CD4-positive, alpha-beta T cell (primary cell): ENCODE data around the gene KLHL11. TPM values are rescaled to one million over a fixed set of nuclear protein-coding genes. Genes with fewer than 3 reads are reported as not detected.

Experiments used
- ATAC-seq: fragments of 200-7000 bp; cut with Tn5 transposase; one replicate; pipeline ENCODE4 v1.10.0; 2022; ENCODE audit warnings: mild to moderate bottlenecking; ENCODE audit not compliant: poor library complexity
- CTCF ChIA-PET: fragments of 350-600 bp; sonication (Branson Sonifier 250); formaldehyde crosslinking; loops from one replicate; lab custom pipeline; 2021; ENCODE audit warnings: antibody characterized with exemption, inconsistent platforms; lab: Charles Lee
- POLR2A ChIA-PET: fragments of 350-600 bp; sonication (Branson Sonifier 250); formaldehyde crosslinking; loops from one replicate; lab custom pipeline; 2021; ENCODE audit warnings: antibody characterized with exemption, inconsistent platforms; lab: Charles Lee
- DNase-seq, 14 experiments: peaks; one replicate each; pipeline ENCODE4 v3.0.0-alpha.2; 2013 to 2020; ENCODE audit warnings: mixed read lengths in 2 of 14
- H3K27ac ChIP-seq, 2 donors: one replicate each; pipeline versions ENCODE4 v1.5.1 to v1.7.0; 2013; ENCODE audit warnings: low read length in 2 of 2, low read depth in 1 of 2, mild to moderate bottlenecking in 1 of 2
- H3K27me3 ChIP-seq, 2 experiments: 1 replicate in 1 of 2; 2 replicates in 1 of 2; pipeline versions ENCODE4 v1.6.1 to v1.7.0; 2013; ENCODE audit warnings: low read length in 2 of 2, control low read depth in 1 of 2, mild to moderate bottlenecking in 1 of 2, moderate library complexity in 1 of 2; ENCODE audit not compliant: insufficient read depth in 2 of 2, control insufficient read depth in 1 of 2
- H3K36me3 ChIP-seq: one replicate; pipeline ENCODE4 v1.6.1; 2013; ENCODE audit warnings: low read length, control low read depth; ENCODE audit not compliant: insufficient read depth
- H3K4me1 ChIP-seq: one replicate; pipeline ENCODE4 v1.6.1; 2013; ENCODE audit warnings: low read length, control low read depth; ENCODE audit not compliant: insufficient read depth
- H3K4me3 ChIP-seq: one replicate; pipeline ENCODE4 v1.5.1; 2013; ENCODE audit warnings: mild to moderate bottlenecking, low read length, moderate library complexity
- H3K9me3 ChIP-seq, 2 experiments: 1 replicate in 1 of 2; 2 replicates in 1 of 2; pipeline versions ENCODE4 v1.6.1 to v1.7.0; 2013; ENCODE audit warnings: low read length in 2 of 2, mild to moderate bottlenecking in 2 of 2, control low read depth in 1 of 2, moderate library complexity in 1 of 2; ENCODE audit not compliant: control insufficient read depth in 1 of 2, insufficient read depth in 1 of 2
- H3K27ac Mint-ChIP-seq: one replicate; pipeline ENCODE4 v1.8.0; 2020; ENCODE audit warnings: mixed read lengths
- H3K27me3 Mint-ChIP-seq: one replicate; pipeline ENCODE4 v1.8.0; 2021; ENCODE audit warnings: mixed read lengths
- H3K36me3 Mint-ChIP-seq: one replicate; pipeline ENCODE4 v1.8.0; 2021; ENCODE audit warnings: low read depth, mixed read lengths
- H3K4me1 Mint-ChIP-seq: one replicate; pipeline ENCODE4 v1.8.0; 2021; ENCODE audit warnings: low read depth, mixed read lengths
- H3K4me3 Mint-ChIP-seq: one replicate; pipeline ENCODE4 v1.8.0; 2020; ENCODE audit warnings: mild to moderate bottlenecking, mixed read lengths
- H3K9me3 Mint-ChIP-seq: one replicate; pipeline ENCODE4 v1.8.0; 2020; ENCODE audit warnings: mixed read lengths
- intact Hi-C, 2 experiments: fragments of 100-400 bp; cut with DNase I in 1 of 2; cut with micrococcal nuclease in 1 of 2; formaldehyde crosslinking; loops; one replicate each; pipeline versions ENCODE4 v1.15.1 to v1.9.0; 2023 to 2025; cut with DNase I, micrococcal nuclease
- total RNA-seq, 174 experiments: library from RNA in 2 of 174; stranded (reverse) in 2 of 174; gene quantifications; one replicate each; pipeline ENCODE4 v1.2.3 and lab custom pipeline; 2021 to 2026
- TF ChIP-seq, protein P1 (sequence below): fragments of 200-600 bp; IDR thresholded peaks from one replicate; pipeline ENCODE4 v1.8.0; 2022; ENCODE audit warnings: antibody characterized with exemption, mild to moderate bottlenecking

The KLHL11 gene
- total RNA-seq, 2 experiments from 2014 or later: 32.9 to 34.0 TPM

DNA sequence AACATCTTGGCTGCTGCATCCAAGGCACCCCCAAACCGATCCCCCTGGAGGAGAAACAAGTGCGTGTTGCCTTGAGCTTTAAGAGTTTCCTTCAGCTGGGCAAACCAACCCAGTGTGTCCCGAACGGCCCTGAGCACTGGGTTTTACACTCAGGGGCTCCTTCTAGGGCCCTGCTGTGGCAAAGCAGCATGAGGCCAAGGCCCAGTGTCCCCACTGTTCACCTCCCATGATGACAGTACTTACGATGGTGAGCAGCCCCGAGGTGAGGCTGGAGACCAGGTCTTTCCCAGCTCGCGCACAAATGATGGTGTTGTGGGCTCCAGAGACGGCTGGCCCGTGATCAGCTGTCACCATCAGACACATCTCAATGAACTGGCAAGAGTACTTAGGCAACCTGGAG lies 6.6 kb upstream of the KLHL11 start:
- TF ChIP-seq, protein P1, sequence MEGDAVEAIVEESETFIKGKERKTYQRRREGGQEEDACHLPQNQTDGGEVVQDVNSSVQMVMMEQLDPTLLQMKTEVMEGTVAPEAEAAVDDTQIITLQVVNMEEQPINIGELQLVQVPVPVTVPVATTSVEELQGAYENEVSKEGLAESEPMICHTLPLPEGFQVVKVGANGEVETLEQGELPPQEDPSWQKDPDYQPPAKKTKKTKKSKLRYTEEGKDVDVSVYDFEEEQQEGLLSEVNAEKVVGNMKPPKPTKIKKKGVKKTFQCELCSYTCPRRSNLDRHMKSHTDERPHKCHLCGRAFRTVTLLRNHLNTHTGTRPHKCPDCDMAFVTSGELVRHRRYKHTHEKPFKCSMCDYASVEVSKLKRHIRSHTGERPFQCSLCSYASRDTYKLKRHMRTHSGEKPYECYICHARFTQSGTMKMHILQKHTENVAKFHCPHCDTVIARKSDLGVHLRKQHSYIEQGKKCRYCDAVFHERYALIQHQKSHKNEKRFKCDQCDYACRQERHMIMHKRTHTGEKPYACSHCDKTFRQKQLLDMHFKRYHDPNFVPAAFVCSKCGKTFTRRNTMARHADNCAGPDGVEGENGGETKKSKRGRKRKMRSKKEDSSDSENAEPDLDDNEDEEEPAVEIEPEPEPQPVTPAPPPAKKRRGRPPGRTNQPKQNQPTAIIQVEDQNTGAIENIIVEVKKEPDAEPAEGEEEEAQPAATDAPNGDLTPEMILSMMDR: no peak
- Histone ChIP-seq H3K27me3 (no peaks in the 10 kb centered on the region), H3K4me3 (no peak overlapping the region), H3K36me3 (peaks cover 58% of the 10 kb centered on the region), H3K27ac (no peak overlapping the region), H3K4me1 (no peaks in the 10 kb centered on the region), H3K9me3 (no peaks in the 10 kb centered on the region)
- Mint-ChIP-seq H3K27ac (no peak overlapping the region), H3K4me1 (no peaks in the 10 kb centered on the region), H3K36me3 (peaks cover 76% of the 10 kb centered on the region), H3K27me3 (no peaks in the 10 kb centered on the region), H3K9me3 (no peaks in the 10 kb centered on the region), H3K4me3 (no peak overlapping the region)
- ChIA-PET CTCF (interaction anchor here (1.4 kb wide), 1 partner anchor 60 kb away, joined by 3 read pairs; the partner anchor contains the start of gene P3H4), POLR2A (no interaction called here)
- no peak for DNase-seq
- intact Hi-C loops: no loop called here
- no peak for ATAC-seq

DNA sequence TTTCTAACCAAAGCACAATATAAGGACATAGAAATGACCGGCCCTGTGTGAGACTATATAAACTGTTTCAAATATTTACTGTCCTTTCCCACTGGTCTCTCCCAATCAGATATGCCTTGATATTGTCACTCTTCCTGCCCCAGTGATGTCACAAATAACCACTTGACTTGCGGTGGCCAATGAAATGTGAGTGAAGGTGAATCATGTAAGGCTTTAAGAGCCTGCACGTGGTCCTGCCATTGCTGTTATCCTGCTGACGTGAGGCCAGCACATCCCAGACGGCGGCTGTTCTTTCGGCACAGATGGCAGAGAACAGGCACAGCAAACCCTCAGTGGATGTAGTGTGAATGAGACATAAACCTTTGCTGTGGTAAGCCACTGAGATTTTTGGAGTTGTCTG lies 5.4 kb upstream of the KLHL11 start:
- no peaks in the 10 kb centered on the region for H3K4me1 Mint-ChIP-seq
- H3K27ac ChIP-seq: no peak overlapping the region
- no peak overlapping the region for H3K27ac Mint-ChIP-seq
- H3K36me3 ChIP-seq: peaks cover 57% of the 10 kb centered on the region
- H3K9me3 Mint-ChIP-seq: no peaks in the 10 kb centered on the region
- no peaks in the 10 kb centered on the region for H3K9me3 ChIP-seq
- POLR2A ChIA-PET: no interaction called here
- intact Hi-C loops: no loop called here
- no peaks in the 10 kb centered on the region for H3K27me3 Mint-ChIP-seq
- no peak for ATAC-seq
- TF ChIP-seq, protein P1: no peak
- peaks cover under 1% of the 10 kb centered on the region for H3K4me1 ChIP-seq
- CTCF ChIA-PET: interaction anchor here (1.3 kb wide), 1 partner anchor 175 kb away, joined by 3 read pairs; no protein-coding TSS in a partner anchor
- no peak overlapping the region for H3K4me3 Mint-ChIP-seq
- no peak overlapping the region for H3K4me3 ChIP-seq
- DNase-seq: no peak
- H3K36me3 Mint-ChIP-seq: peaks cover 72% of the 10 kb centered on the region
- H3K27me3 ChIP-seq: no peaks in the 10 kb centered on the region

DNA sequence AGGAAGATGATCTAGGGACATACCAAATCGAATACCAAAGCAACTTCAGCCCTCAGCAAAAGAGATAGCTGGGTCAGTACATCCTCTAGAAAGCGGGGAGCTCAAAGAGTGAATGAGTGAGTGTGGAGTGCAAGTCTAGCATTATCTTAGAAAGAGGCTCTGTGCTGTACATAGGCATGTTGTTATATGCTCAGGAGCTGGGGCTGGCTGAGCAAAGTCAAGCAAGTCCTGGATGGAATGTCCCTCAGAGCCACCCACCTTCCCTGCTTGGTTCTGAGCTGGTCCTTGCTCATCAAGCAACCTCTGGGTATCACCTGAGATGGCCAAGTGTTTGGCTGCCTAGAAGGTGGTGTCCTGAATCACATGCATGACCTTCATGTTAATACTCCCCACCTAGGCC lies 4.9 kb upstream of the KLHL11 start:
- peaks cover 72% of the 10 kb centered on the region for H3K36me3 Mint-ChIP-seq

More for the DNA sequence above, 4.9 kb upstream of the KLHL11 start:
- Mint-ChIP-seq H3K27me3 (no peaks in the 10 kb centered on the region), H3K27ac (no peak overlapping the region), H3K4me1 (no peaks in the 10 kb centered on the region), H3K4me3 (no peak overlapping the region), H3K9me3 (no peaks in the 10 kb centered on the region)
- ATAC-seq: no peak
- TF ChIP-seq, protein P1: no peak
- Histone ChIP-seq H3K4me3 (no peak overlapping the region), H3K27me3 (no peaks in the 10 kb centered on the region), H3K4me1 (peaks cover 3% of the 10 kb centered on the region), H3K36me3 (peaks cover 57% of the 10 kb centered on the region), H3K9me3 (no peaks in the 10 kb centered on the region), H3K27ac (no peak overlapping the region)
- ChIA-PET POLR2A (no interaction called here), CTCF (interaction anchor here (0.6 to 1.3 kb wide), 2 partner anchors 174 to 1775 kb away, joined by 3 read pairs; no protein-coding TSS in a partner anchor)
- intact Hi-C loops: no loop called here
- DNase-seq: no peak
